GM23338 (cell line): ENCODE data around the gene HLA-DPB1. TPM values are rescaled to one million over a fixed set of nuclear protein-coding genes. Genes with fewer than 3 reads are reported as not detected.

Source experiments
- polyA plus RNA-seq: library from polyadenylated mRNA; unstranded; fragments of >200 nt; fragmentation: Nextera tagmentation; extraction: Ambion mirVana; gene quantifications from 2 replicates; pipeline ENCODE4 v1.2.1, GENCODE V29; 2016
- total RNA-seq: library from RNA; depleted of rRNA; stranded (reverse); fragments of >200 nt; shearing (Covaris generic); gene quantifications from 2 replicates; pipeline ENCODE4 v1.2.3, GENCODE V29; 2014; rRNA removed

The HLA-DPB1 gene
- total and polyA plus RNA-seq, 2 experiments from 2014 or later, result 22.0 to 37.6 TPM

Other genes with a start within 250 kb of the HLA-DPB1 start
- gene TAP2, start 237.3 kb upstream of the HLA-DPB1 start, total RNA-seq, result 9.5 and 102 TPM in 2 replicates
- gene TAP2, start 237.3 kb upstream of the HLA-DPB1 start, polyA plus RNA-seq, result 3.4 and 4.9 TPM in 2 replicates
- 16.5 and 20.2 TPM in 2 replicates for gene PSMB8, start 231.9 kb upstream of the HLA-DPB1 start, total RNA-seq
- 27.1 and 27.6 TPM in 2 replicates for gene PSMB8, start 231.9 kb upstream of the HLA-DPB1 start, polyA plus RNA-seq
- 16.5 and 22.0 TPM in 2 replicates for gene TAP1, start 222.3 kb upstream of the HLA-DPB1 start, total RNA-seq
- gene TAP1, start 222.3 kb upstream of the HLA-DPB1 start, polyA plus RNA-seq, result 13.8 and 14.2 TPM in 2 replicates
- 2.8 TPM in 1 of 2 replicates, not detected in the other for gene PSMB9, start 221.8 kb upstream of the HLA-DPB1 start, total RNA-seq
- 5.5 and 6.2 TPM in 2 replicates for gene PSMB9, start 221.8 kb upstream of the HLA-DPB1 start, polyA plus RNA-seq
- gene HLA-DMB, start 135.0 kb upstream of the HLA-DPB1 start, total RNA-seq, result 1.3 and 1.6 TPM in 2 replicates
- gene HLA-DMB, start 135.0 kb upstream of the HLA-DPB1 start, polyA plus RNA-seq, result 0.70 and 1.4 TPM in 2 replicates
- 3.5 and 5.2 TPM in 2 replicates for gene HLA-DMA, start 122.9 kb upstream of the HLA-DPB1 start, total RNA-seq
- gene HLA-DMA, start 122.9 kb upstream of the HLA-DPB1 start, polyA plus RNA-seq, result 6.2 and 8.1 TPM in 2 replicates
- gene BRD2, start 107.4 kb upstream of the HLA-DPB1 start, total RNA-seq, result 169 and 182 TPM in 2 replicates
- 81.9 and 84.9 TPM in 2 replicates for gene BRD2, start 107.4 kb upstream of the HLA-DPB1 start, polyA plus RNA-seq
- 30.5 and 34.2 TPM in 2 replicates for gene HLA-DOA, start 66.4 kb upstream of the HLA-DPB1 start, total RNA-seq
- 4.8 TPM in 2 replicates for gene HLA-DOA, start 66.4 kb upstream of the HLA-DPB1 start, polyA plus RNA-seq
- gene HLA-DPA1, start 2.3 kb upstream of the HLA-DPB1 start, total RNA-seq, result 6.6 and 6.9 TPM in 2 replicates
- gene HLA-DPA1, start 2.3 kb upstream of the HLA-DPB1 start, polyA plus RNA-seq, result 3.9 and 4.1 TPM in 2 replicates
- gene COL11A2, start 116.5 kb downstream of the HLA-DPB1 start, total RNA-seq, result 1.3 and 2.7 TPM in 2 replicates
- 1.6 and 2.2 TPM in 2 replicates for gene COL11A2, start 116.5 kb downstream of the HLA-DPB1 start, polyA plus RNA-seq
- gene RXRB, start 124.7 kb downstream of the HLA-DPB1 start, total RNA-seq, result 11.3 and 11.6 TPM in 2 replicates
- 6.7 and 6.9 TPM in 2 replicates for gene RXRB, start 124.7 kb downstream of the HLA-DPB1 start, polyA plus RNA-seq
- 75.9 and 79.9 TPM in 2 replicates for gene SLC39A7, start 124.9 kb downstream of the HLA-DPB1 start, total RNA-seq
- 9.0 and 9.2 TPM in 2 replicates for gene SLC39A7, start 124.9 kb downstream of the HLA-DPB1 start, polyA plus RNA-seq
- 8.9 and 16.0 TPM in 2 replicates for gene HSD17B8, start 128.7 kb downstream of the HLA-DPB1 start, total RNA-seq
- 4.3 and 5.6 TPM in 2 replicates for gene HSD17B8, start 128.7 kb downstream of the HLA-DPB1 start, polyA plus RNA-seq
- gene RING1, start 132.5 kb downstream of the HLA-DPB1 start, total RNA-seq, result 8.0 and 16.0 TPM in 2 replicates
- 6.4 and 8.3 TPM in 2 replicates for gene RING1, start 132.5 kb downstream of the HLA-DPB1 start, polyA plus RNA-seq
- 25.0 and 31.1 TPM in 2 replicates for gene VPS52, start 195.9 kb downstream of the HLA-DPB1 start, total RNA-seq
- gene VPS52, start 195.9 kb downstream of the HLA-DPB1 start, polyA plus RNA-seq, result 20.6 and 27.9 TPM in 2 replicates
- 2,133 and 2,664 TPM in 2 replicates for gene RPS18, start 196.1 kb downstream of the HLA-DPB1 start, total RNA-seq
- 4,776 and 5,223 TPM in 2 replicates for gene RPS18, start 196.1 kb downstream of the HLA-DPB1 start, polyA plus RNA-seq
- gene B3GALT4, start 201.1 kb downstream of the HLA-DPB1 start, total RNA-seq, result 1.0 and 2.3 TPM in 2 replicates
- 1.3 and 1.8 TPM in 2 replicates for gene B3GALT4, start 201.1 kb downstream of the HLA-DPB1 start, polyA plus RNA-seq
- gene WDR46, start 213.2 kb downstream of the HLA-DPB1 start, total RNA-seq, result 104 and 106 TPM in 2 replicates
- gene WDR46, start 213.2 kb downstream of the HLA-DPB1 start, polyA plus RNA-seq, result 63.9 and 71.4 TPM in 2 replicates
- 62.2 and 80.4 TPM in 2 replicates for gene PFDN6, start 213.6 kb downstream of the HLA-DPB1 start, total RNA-seq
- 54.0 and 56.1 TPM in 2 replicates for gene PFDN6, start 213.6 kb downstream of the HLA-DPB1 start, polyA plus RNA-seq
- gene RGL2, start 223.0 kb downstream of the HLA-DPB1 start, total RNA-seq, result 44.9 and 52.2 TPM in 2 replicates
- 28.0 and 31.7 TPM in 2 replicates for gene RGL2, start 223.0 kb downstream of the HLA-DPB1 start, polyA plus RNA-seq
- gene TAPBP, start 238.1 kb downstream of the HLA-DPB1 start, total RNA-seq, result 29.1 and 37.5 TPM in 2 replicates
- 18.1 and 19.9 TPM in 2 replicates for gene TAPBP, start 238.1 kb downstream of the HLA-DPB1 start, polyA plus RNA-seq
- gene ZBTB22, start 241.8 kb downstream of the HLA-DPB1 start, total RNA-seq, result 7.7 and 8.8 TPM in 2 replicates
- gene ZBTB22, start 241.8 kb downstream of the HLA-DPB1 start, polyA plus RNA-seq, result 1.9 and 3.9 TPM in 2 replicates
- 73.2 and 107 TPM in 2 replicates for gene DAXX, start 247.0 kb downstream of the HLA-DPB1 start, total RNA-seq
- 67.4 and 71.0 TPM in 2 replicates for gene DAXX, start 247.0 kb downstream of the HLA-DPB1 start, polyA plus RNA-seq